SH-SY5Y (cell line): Measurements from ENCODE around the gene GMDS.

ENCODE experiments used
- GATA2 ChIP-seq: IDR thresholded peaks from 2 replicates; pipeline ENCODE4 v1.6.1; 2011; ENCODE audit warnings: mild to moderate bottlenecking, low read depth, low read length
- GATA3 ChIP-seq: IDR thresholded peaks from 2 replicates; pipeline ENCODE4 v1.6.1; 2011; ENCODE audit warnings: low read depth, mild to moderate bottlenecking, low read length, moderate library complexity

Gene GMDS

DNA sequence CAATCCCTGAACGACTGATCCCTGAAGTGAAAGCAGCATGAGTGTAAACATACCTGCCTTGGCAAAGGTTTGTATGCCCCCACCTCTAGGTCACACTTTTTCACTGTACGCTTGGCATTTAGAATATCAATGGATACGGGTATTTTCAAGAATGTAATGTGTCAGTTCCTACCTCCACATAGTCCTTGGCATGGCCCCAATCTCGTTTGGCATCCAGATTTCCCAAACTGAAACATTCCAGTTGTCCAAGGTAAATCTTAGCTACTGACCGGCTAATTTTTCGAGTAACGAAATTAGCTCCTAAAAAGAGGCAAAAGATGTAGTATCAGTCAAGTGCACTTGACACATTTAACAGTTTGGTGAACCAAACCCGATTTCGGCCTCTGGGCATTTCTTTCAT, 315.5 kb downstream of the GMDS start:
- TF ChIP-seq GATA2 (no peak), GATA3 (no peak)

DNA sequence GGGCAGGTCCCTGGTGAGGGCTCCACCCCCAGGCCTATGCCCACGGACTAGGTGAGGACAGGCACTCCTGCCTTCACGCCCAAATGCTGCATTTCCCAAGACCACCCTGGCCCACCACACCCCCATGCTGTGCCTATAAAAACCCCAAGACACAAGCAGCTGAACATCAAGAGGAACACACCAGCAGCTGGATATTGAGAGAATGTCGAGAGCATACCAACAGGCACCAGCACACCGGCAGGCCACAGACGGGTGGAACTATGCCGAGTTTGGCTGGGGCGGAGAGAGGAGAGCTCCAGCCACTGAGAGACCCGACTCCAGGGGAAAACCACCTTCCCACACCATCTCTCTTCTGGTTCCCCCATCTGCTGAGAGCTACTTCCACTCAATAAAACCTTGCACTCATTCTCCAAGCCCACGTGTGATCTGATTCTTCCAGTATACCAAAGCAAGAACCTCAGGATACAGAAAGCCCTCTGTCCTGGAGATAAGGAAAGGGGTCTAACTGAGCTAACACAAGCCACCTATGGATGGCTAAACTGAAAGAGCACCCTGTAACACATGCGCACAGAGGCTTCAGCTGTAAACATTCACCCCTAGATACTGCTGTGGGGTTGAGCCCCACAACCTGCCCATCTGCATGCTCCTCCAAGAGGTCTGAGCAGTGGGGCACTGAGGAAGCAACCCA, 319.5 kb downstream of the GMDS start:
- TF ChIP-seq GATA2 (no peak), GATA3 (no peak)

DNA sequence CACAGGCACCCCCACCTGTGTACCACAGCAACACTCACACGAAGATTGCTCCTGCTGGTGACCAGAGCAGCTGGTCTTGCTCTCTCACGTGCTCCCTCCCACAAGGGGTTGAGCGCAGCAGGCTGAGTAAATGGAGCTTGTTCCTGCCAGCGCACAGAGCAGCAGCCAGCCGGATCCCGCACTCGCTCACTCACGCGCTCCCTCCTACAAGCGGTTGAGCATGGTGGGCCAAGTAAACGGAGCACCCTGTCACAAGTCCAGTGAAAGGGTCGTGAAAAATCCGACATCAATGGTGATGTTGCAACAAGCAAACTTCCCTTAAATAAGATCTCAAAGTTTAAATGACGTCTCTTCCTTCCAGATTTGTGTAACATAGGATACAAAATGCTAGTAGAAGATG, 322.0 kb downstream of the GMDS start:
- TF ChIP-seq GATA2 (no peak), GATA3 (no peak)

DNA sequence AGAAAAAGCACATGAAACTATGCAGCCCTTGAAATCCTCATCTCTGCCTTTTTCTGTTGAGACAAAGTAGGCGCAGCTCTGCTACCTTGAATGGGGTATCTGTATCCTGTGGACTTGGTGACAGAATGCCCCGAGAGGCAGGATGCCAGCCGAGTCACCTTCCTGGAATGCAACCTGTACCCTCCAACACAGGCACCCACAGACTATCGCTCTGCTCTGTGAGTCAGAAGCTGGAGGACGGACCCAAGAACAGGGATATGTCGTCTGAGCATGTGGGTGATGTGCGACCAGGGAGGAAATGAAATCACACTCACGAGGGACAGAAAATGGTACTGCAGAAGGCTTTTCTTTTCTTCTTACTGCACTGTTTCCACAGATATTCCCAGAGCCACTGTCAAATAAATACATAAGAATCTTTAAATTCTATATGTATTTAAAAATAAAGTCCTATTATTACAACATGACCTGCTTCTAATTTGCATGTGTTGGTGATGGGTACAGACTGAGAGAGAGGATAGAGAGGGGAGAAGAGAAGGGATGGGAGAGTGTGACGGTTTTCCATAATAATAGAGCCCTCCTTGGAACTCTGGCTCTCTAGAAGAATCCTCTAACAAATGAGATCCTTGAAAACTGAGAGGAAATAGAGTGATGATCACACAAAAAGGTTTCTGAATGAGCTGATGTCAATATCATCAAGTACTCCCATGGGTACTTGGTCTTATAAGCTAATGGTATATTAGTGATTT, 327.6 kb downstream of the GMDS start:
- TF ChIP-seq GATA3 (no peak), GATA2 (no peak)

DNA sequence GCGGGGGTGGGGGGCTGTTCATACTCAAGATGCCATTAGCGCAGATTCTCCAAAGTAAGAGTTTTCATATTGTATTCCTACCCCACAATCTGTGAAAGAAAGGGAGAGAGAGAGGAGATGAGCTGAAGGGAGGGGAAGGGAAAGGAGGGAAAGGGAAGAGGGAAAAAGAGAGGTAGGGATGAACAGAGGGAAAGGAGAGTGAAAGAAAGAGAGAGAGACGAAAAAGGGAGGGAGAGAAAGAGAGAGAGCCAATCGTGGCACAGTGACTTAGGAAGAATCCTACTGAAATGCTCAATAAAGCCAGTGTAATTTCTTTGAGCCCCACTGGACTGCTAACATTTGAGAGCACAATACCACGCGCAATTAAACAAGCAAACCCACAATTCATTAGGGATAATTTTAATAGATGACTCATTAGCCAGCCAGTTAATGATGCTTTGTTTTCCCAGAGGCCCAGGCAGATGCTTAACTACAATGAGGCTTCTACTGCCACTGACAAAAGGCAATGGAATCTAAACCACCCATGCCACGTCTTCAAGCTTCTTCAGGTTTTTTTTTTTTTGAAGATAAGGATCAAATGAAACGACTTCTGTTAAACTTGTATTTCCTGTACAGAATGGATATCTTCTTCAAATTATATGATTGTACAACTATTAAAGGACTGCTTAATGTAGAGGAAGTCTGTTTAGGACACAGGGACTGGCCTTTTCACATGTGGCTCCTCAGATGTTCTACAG, 328.9 kb downstream of the GMDS start:
- TF ChIP-seq GATA3, result no peak
- TF ChIP-seq GATA2, result no peak

DNA sequence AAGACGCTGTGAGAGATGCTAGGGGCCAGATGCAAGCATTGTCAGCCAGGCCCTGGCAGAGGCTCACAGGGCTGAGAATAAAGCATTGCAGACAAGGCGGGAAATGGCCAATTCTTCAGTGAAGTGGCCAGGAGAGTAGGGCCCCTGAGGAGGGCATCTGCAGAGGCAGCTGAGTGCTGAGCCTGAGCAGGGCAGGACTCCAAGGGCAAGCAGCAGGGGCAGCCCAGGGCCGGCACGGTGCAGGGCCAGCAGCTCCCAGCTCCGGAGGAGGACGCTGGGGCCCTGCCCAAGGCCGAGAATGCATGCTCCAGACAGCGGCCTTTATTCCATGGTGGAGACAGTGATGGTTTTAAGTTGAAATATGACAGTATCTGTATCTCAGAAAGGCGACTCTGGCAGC, 330.2 kb downstream of the GMDS start:
- TF ChIP-seq GATA3, result no peak
- no peak for TF ChIP-seq GATA2

DNA sequence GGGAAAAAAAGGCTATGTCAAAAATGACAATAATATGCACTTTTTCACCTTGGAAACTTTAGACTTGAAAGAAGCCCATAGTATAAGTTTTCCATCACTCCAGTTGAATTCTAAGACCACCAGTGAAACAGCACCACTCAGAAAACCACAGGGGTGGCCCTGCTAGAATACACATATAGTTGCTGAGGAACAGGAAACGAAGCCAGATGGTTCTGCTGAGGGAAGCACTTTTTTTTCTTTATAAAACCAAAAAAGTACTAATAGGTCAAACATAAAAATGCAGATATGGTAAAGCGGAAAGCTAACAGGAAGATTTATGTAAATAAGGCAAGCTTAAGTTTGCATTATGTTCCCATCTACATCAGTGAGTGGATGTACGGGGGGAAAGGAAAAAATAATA, 331.8 kb downstream of the GMDS start:
- no peak for TF ChIP-seq GATA2
- TF ChIP-seq GATA3, result no peak

DNA sequence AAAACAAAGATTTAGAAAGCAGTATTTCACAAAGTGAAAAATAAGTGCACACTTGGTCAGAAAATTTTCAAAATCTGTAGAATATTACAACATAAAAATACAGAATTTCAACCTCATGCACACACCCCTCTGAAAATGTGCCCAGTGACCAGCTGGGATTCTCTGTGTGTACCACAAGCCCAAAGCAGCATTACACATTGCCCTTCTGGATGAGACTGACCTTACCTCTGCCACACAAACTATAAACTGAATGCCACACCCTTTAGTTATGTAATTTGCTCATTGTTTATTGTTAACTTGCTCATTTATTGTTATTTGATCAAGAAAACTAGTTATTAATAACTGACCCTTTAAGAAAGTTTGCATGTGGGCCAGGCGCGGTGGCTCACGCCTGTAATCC, 332.7 kb downstream of the GMDS start:
- no peak for TF ChIP-seq GATA3
- no peak for TF ChIP-seq GATA2

DNA sequence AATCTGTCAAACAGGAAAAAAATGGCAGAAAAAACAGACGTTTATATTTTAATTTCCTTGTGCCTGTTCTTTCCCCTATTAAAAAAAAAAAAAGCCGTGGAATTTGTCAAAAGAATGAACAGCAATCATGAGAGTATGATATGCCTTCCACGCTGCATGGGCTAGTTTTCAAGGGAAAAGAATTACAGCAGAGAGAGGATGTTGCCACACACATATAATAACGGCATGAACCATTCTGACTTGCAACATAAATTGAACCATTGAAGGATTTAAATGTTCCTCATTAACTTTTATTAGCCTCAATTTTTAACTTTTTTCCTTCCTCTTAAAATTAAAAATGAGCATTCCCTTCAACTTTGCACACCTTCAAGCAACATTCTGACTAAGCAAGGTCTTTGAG, 333.9 kb downstream of the GMDS start:
- TF ChIP-seq GATA3 (no peak), GATA2 (no peak)

DNA sequence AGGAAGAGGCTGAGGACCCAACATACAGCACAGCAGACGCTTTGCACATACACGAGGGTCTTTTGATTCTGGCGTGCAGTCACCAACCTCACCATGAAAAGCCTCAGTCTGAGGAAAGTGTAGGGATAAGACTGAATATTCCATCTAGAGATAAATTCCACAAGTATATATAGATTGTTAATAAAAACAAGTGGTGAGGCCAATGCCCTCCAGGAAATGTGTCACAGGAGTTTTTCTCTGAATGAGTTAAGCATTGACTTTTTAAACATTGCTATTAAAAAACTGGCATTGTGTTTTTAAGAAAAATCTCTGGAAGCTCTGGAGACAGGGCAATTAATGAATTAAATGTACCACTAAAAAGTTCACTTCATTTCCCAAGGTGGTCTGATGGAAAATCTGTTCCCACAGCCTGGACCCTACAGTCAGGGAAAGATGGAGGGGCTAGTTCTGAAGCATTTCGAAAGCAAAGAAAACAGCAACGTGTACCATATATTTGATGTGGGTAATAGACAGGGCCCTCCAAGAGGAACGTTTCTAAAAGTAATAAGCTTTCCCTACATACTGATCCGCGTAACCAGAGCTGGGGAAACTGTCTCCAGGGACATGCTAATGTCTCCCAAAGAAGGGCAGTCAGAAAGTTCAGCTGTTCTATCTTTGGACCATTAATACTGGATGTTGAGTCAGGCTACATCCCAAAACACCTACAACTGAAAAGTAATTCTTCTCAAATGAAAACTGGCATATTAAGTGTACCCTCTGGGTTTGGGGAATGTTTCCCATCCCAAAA, 334.6 kb downstream of the GMDS start:
- TF ChIP-seq GATA3, result no peak
- no peak for TF ChIP-seq GATA2

DNA sequence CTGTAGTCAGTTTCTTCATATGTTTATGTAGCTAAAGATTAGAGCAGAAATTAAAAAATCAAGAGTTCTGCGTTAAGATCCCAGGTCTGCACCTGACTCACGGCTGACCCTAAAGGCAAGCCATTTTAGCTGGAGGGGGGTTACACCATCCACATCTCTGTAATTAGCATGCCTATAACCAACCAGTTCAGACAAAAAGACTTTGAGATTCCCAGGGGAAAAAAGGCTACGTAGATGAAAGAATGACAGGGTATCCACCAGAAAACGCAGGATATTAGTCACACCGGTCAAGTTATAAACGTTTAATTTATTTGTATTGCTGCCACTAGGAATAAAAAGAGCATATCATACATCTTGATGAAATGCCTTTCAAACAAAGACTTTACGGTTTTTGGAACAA, 336.6 kb downstream of the GMDS start:
- no peak for TF ChIP-seq GATA3
- no peak for TF ChIP-seq GATA2

DNA sequence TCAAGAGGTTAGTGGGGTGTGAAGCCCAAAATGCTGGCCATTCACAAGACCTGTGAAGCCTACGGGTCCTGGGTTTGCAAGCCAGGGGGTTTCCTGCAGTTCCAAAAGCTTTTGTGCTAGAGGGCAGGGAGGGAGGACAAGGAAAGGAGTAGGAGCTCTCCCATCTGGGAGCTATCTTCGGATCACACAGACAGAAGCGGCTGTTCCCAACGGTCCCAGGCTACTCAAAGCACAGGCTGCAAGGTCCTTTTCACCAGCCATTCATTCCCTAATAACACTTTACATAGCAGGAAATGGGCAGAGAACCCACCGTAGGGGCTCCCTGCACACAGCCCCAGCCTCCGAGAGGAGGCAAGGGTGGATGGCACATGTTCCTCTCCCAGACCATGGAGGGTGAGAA, 338.8 kb downstream of the GMDS start:
- TF ChIP-seq GATA3 (no peak), GATA2 (no peak)

DNA sequence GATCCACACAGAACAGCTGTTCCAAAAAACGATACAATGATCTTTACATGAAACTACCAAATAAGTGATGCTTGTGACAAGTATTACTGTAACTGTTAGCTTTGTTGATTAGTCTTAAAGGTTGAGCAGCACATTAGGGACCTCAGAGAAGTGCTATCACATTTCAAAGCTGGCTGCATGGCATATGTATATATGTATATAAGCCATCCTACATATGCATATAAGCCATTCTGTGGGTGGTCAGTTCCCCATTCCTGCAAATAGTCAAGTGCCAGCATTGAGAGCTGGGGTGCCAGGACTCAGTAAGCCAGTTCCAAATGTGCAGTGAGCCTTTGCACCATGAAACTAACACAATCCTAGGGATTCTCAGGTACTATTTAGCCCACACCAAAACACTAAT, 339.4 kb downstream of the GMDS start:
- TF ChIP-seq GATA3 (no peak), GATA2 (no peak)

DNA sequence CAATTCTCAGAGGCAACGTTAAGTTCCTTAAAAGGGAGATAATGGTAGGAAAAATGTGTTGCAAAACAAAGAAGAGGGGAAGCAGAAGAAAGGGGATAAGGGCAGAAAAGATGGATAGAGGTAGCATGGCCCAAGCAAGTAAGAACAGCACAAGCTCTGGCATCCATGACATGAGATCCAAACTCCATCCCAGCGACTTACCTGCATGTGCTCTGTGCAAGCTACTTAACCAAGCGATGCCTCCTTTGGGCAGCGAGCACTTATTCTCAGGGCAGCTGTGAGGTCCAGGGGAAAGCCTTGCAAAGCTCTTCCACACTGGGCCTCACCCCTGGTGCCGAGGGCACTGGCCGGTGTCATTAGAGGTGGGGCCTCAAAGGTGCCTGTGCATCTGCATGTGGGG, 340.5 kb downstream of the GMDS start:
- TF ChIP-seq GATA3 (no peak), GATA2 (no peak)
